Measurements from ENCODE around the gene CUL9.
"Not testable (repeated sequence)": the region's sequence is repeated elsewhere in the genome, so short reads cannot be mapped to it uniquely, and the experiment has no call there.

Gene CUL9

DNA sequence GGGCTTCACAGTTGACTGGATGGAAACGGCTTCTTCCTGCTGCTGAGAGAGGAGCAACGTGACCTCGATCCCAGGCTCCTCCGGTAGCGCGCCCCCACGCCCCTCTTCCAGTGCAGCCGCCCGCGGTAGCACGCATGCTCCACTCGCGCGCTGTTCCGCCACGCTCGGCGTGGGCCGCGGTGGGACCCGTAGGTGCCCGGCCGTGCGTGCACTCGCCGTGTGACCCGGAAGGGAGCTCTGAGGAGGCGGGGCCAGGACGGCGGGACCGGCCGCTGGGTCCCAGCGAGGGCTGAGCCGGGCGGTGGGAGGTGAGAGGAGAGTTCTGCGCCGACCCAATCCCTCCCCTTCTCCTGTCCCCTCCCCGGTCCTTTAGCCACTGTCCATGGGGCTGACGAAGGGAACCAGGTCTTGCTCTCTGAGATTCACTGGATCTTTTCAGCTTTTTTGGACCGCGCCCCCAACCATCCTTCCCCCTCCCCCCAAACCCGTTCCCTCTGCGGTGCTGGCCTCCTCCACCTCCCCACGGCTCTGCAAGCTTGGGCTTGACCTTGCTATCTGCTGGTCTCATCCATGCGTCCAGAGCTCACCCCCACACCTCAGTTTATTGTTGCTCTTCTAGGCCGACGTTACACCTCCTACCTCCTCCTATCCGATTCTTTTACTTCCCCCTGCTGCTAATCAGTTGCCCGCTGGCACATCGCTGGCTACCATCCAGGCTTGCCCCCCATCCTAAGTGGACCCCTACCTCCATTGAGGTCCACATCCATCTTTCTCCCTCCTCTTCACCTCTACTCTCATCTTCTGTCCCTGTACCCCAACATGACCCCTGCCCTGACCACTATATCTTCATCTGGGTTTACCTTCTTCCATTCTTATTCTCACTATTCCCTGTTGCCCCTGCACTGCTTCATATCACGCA is at the start of gene CUL9:
TSS of gene CUL9 (plus strand) at position 255 of the 919 bp plus-strand sequence. CDS start 2,115 bp downstream, outside the sequence.
- DNase-seq, result no peak

DNA sequence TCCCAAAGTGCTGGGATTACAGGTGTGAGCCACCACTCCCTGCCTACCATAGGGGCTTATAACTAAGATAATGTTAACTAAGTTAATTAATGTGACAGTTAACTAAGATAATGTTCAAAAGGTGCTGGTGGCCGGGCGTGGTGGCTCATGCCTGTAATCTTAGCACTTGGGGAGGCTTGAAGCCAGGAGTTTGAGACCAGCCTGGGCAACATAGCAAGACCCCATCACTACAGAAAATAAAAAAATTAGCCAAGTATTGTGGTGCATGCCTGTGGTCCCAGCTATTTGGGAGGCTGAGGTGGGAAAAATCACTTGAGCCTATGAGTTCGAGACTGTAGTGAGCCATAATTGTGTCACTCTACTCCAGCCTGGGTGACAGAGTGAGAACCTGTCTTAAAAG is 43.7 kb upstream of the CUL9 start:
- no peak for DNase-seq

DNA sequence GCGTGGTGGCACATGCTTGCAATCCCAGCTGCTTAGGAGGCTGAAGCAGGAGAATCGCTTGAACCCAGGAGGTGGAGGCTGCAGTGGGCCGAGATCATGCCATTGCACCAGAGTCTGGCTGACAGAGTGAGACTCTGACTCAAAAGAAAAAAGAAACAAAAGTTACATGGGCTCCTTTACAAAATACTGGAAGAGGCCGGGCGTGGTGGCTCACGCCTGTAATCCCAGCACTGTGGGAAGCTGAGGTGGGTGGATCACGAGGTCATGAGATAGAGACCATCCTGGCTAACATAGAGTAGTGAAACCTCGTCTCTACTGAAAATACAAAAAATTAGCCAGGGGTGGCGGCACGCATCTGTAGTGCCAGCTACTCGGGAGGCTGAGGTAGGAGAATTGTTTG is 42.0 kb upstream of the CUL9 start:
- DNase-seq, result not testable (repeated sequence)

DNA sequence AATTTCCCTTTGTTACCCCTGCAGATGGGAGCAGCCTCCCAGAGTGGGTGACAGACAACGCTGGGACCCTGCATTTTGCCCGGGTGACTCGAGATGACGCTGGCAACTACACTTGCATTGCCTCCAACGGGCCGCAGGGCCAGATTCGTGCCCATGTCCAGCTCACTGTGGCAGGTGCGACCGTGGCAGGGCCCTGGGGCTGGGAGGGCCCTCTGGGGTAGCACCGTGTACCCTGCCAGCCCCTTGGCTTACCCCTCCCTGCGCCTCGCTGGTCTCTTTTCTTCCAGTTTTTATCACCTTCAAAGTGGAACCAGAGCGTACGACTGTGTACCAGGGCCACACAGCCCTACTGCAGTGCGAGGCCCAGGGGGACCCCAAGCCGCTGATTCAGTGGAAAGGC is 40.4 kb upstream of the CUL9 start:
- no peak for DNase-seq

DNA sequence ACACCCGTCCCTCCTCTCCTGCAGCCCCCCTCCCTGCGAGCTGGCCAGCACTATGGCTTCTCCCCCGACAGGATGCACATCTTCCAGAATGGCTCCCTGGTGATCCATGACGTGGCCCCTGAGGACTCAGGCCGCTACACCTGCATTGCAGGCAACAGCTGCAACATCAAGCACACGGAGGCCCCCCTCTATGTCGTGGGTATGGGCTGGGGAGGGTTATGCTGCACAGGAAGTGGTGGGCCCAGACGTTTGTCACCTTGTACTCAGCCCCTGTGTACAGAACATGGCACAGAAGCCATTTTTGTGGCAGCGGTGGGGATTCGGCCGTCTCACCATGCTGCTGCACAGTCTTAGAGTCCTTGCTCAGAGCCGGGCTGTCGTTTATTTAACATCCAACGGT is 39.9 kb upstream of the CUL9 start:
- DNase-seq, result no peak

DNA sequence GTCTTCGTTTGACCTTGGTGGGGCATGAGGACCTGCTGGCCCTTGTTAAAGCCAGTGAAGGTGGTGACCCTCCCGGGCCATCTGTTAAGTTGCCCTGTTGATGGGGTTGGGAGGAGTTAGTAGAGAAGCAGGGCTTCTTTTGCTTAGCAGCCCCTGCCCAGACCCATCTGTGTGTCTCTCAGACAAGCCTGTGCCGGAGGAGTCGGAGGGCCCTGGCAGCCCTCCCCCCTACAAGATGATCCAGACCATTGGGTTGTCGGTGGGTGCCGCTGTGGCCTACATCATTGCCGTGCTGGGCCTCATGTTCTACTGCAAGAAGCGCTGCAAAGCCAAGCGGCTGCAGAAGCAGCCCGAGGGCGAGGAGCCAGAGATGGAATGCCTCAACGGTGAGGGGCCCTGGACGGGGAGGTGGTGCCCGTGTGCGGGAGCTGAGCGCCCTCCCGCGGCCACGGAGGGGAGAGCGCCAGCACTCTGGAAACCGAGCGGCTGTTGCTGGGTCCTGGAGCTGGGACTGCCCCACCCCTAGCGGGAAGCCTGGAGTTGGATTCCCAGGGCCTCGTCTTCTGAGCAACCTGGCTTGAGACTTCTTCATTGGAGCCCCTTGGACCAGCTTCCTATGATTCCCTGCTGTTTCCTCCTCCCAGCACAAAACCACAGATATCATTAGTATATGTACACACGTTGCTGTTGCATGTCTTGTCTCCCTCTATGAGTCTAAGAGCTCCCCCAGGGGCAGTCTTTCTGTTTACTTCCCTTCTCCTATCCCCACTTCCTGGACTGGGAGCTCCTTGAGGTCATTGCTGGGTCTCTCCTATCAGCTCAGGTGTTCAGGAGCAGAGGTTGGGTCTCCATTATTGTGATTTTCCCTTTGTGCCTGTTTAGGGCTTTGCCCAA is 38.5 kb upstream of the CUL9 start:
- DNase-seq, result peak; percentile 91

DNA sequence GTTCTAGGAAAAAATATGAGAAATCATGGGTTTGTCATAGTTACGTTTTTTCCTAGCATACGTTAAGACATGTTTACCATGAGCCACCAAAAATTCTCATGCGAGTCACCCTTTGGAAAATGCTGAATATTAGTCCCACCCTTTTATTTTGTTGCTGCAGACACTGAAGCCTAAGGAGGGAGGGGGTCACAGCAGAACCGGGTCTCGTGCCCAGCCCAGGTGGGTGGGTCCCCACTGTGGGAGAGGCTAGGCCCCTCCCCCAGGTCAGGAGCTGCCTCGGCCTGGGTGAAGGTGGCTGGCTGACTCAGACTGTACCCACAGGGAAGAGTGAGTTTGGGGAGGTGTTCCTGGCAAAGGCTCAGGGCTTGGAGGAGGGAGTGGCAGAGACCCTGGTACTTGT is 37.1 kb upstream of the CUL9 start:
- no peak for DNase-seq

DNA sequence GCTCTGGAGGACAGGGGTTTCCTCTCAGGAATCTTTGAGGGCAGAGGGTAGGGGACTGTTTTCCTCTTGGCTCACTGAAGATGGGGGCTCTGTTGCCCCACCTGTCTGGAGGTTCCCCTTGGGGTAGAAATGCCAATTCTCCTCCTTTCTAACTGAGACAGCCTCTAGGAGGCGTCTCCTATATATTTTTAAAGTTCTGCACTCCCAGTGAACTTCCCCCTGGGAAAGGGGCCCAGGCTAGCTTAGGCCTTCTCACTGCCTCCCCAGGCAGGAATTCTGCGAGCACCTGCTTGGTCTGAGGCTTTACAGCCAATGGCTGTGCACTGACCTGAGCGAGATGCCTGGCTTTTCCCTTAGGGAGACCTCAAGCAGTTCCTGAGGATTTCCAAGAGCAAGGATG is 35.7 kb upstream of the CUL9 start:
- no peak for DNase-seq

DNA sequence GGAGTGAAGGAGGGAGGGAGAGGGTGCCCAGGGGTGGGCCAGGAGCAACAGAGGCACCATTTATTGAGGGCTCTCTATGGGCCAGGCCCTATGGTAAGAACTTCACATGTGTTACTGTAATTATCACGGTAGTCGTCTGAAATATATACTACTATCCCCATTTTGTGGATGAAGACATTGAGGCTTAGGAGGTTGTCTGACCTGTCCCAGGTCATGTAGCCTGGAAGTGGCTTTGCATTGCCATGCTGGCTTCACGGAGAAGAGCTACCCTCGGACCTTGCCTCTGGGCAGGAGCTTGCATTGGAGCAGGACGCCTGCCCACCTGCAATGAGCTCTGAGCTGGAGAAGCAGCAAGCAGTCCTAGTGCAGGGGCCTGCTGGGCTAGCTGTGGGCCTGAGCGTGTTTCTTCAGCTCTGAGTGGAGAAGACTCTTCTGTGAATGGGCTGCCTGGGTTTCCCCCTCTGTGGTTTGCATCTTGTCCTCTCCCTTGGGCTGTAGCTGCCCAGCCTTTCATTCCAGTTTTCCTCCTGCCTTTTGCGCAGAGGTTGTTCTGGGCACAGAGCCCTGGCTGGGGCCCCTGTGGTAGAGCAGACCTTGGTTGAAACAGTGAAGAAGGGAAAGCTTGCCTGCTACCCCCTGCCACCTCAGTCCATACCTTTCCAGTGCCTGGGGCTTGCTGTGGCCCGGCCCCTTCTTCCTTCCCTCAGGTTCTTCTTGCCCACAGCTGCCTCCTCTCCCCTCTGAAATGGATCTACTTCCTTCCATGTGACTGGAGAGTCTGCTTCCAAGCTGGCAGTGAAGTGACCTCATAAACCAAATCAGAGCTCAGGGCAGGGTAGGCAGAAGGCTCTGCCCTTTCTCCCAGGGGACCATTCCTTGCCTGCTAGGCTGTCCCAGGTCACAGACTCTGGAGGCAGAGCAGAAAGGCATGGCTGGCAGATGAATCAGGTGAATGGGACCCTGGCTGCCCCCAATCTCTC is 35.0 kb upstream of the CUL9 start:
- no peak for DNase-seq

DNA sequence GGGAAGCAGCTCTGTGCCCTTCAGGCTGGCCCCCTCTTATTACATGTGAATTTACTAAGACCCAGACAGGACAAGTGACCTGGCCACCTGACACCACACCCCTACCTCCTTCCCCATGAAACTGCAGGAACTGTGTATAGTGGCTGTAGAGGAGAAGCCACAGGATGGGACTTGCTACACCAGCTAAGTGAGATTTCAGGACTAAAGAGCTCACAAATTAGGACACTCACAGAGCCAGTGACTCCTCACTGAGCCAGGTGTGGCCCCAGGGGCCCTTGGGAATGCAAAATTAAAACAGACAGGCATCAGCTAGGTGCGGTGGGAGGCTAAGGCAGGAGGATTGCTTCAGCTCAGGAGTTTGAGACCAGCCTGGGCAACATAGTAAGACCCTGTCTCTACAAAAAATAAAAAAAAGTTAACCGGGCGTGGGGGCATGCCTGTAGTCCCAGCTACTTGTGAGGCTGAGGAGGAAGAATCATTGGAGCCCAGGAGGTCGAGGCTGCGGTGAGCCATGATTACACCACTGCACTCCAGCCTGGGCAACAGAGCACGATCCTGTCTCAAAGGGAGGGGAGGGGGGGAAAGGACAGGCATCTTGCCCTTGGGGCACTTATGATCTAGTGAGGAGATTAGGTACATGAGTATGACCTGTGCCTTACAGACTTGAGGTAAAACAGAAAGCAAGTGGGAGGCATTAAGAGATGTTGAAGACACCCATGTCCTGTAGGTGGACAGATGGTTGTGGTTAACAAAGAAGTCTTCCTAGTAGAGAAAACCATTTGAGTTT is 34.1 kb upstream of the CUL9 start:
- no peak for DNase-seq

DNA sequence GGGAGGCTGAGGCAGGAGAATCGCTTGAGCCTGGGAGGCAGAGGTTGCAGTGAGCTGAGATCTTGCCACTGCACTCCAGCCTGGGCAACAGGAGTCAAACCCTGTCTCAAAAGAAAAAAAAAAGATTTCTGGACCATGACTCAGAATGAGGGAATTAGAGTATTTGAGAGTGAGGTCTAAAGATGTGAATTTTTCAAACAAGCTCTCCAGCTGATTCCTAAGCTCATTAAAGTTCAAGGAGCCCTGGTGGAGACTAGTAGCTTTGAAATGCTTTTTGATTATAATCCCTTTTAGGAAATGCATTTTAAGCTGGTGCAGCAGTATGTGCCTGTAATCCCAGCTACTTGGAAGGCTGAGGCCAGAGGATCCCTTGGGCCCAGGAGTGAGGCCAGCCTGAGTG is 32.7 kb upstream of the CUL9 start:
- DNase-seq, result no peak

DNA sequence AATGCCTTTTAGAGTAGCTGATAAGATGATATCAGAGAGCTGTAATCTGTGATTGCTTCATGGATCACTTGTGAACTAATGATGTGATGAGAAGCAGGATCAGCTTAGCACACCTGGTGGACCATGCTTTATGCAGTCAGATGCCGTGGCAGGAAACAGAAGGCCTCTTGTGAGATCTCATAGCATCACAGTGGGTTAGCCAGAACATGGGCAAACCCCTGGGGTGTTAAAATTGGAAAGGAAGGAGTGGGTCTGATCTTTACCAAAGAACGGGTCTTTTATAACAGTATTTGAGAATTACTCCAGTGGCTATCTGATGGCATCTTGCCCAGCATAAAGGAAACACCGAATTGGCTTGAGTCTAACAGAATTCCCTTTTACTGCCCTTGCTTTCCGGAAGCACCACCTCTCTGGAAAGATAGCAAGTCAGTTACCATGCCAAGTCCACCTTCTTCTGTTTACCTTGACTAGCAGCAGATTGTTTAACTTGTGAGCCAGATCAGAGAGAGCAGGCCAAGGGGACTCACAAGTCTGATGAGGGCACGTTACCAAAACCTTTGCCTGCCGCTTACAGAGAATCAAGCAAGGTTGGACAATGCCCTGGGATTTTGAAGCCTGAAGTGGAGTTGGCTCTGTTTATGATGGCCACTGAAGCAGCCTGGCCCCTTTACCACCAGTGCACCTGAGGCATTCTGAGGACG is 31.8 kb upstream of the CUL9 start:
- no peak for DNase-seq

DNA sequence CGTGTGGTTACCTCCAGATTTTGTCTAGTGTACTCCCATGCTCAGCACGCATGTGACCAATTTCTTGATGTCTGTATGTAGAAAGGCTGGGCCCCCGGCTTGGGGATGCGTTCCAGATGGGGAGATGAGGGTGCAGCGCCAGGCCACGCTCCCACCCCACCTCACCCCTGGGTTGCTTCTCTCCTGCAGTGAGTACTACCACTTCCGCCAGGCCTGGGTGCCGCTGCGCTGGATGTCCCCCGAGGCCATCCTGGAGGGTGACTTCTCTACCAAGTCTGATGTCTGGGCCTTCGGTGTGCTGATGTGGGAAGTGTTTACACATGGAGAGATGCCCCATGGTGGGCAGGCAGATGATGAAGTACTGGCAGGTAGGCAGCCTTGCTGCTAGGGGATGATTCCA is 22.4 kb upstream of the CUL9 start:
- no peak for DNase-seq

DNA sequence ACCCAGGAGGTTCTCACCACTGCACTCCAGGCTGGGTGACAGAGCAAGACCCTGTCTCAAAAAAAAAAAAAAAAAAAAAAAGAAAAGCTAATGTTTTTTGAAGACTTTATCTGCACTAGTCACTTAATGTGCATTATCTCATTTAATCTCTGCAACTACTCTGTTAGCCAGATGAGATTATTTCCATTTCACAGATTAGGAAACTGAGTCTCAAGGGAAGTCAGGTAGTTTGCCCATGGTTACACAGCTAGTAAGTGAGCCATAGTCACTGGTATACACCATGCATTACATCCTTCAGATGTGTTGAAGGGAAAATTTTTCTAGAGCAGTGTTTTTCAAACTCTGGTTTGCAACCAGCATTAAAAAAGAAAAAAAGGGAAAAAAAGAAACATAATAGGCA is 18.1 kb upstream of the CUL9 start:
- no peak for DNase-seq

DNA sequence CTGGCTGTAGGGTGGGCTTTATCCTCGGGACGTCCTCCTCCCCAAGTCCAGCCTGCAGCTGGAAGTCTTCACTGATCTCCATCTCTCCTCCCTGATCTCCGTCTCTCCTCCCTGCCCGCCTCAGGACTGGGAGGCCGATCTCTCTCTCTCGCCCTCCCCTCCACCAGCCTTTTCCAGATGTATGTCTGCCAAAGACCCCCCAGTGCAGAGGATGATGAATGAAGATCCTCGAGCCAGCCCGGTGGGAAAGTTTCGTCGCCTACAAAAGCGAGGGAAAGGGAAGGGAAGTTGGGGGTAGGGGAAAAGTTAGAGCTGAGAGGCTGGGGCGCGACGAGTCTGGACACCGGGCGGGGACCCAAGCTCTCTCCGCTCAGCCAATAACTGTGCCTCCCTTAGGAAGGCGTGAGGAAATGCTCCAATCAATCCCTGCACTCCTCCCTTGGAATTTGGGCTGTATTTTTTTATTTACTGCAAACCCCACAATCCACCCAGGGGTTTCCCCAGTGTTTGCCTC is 11.5 kb upstream of the CUL9 start:
- DNase-seq, result peak; percentile 92

DNA sequence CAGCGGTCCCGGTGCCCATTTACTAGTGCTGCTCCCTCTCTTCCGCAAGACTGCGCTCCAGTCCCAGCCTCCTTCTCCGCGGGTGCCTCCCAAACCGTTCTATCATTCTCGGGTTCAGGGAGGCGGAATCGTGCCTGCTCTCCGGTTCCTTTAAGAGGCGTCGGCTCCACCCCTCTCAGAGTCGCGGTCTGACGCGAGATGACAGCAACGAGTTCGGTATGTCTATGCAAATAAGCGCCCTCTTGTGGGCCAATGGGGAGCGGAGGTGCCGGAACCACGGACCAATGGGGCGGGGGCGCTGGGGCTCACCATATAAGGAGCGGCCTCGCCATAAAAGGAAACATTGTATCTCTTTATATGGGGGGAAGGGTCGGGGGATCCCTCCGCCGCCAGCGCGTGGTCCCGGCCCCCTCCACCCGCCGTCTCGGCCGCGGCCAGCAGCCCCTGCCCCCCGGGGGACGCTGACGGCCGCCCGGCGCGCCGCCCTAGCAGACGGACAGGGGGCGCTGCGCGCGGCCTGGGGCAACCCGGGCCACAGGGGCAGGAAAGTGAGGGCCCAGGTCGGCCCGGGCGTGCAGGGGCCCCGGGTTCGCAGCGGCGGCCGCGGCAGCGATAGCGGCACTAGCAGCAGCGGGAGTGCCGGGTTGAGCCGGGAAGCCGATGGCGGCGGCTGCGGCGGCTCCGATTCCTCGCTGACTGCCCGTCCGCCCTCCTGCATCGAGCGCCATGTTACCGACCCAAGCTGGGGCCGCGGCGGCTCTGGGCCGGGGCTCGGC is 10.9 kb upstream of the CUL9 start, which contains the start of gene SRF:
TSS of gene SRF (plus strand) at position 339 of the 776 bp plus-strand sequence. CDS start at position 727, 388 bp downstream.
- peak; percentile 99 for DNase-seq

DNA sequence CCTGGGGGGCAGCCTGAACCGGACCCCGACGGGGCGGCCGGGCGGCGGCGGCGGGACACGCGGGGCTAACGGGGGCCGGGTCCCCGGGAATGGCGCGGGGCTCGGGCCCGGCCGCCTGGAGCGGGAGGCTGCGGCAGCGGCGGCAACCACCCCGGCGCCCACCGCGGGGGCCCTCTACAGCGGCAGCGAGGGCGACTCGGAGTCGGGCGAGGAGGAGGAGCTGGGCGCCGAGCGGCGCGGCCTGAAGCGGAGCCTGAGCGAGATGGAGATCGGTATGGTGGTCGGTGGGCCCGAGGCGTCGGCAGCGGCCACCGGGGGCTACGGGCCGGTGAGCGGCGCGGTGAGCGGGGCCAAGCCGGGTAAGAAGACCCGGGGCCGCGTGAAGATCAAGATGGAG is 10.3 kb upstream of the CUL9 start:
- no peak for DNase-seq

DNA sequence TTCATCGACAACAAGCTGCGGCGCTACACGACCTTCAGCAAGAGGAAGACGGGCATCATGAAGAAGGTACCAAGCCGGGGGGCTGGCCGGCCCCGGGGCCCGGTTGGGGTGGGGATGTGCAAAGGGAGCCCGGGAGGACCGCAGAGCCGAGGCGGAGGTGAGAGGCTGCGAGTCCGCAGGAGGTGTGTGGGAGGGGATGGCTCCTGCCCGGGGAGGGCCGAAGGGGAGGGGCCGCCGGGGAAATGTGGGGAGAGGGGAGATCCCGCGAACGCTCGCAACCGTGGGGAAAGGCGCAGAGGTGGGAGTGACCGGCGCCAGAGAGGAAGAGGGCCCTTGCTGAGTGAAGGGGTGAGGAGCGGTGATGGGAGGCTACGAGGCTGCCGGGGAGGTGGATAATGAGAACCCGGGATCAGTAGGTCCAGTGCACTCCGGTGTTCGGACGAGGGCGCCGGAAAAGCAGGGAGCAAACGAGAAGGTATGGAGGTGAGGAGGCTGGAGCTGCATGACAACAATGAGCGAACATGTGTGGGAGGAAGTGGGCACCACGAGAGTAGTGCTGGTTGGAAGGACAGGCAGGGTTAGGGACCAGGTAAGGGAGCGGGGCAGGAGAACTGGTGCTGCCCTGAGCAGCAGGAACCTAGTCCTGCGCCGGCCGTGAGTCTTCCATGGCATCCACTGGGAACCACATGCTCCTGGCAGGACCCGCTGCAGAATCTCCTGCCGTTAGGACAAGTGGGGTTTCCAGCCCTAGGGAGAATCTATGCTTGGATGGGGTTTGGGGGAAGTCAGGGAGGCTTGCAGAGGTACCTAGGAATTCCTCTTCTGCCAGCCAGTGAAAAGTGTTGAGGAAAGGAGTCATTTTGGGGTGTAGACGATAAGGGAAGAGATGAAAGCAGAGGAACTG is 9.6 kb upstream of the CUL9 start:
- DNase-seq, result no peak

Measured in amniotic stem cell (primary cell).